SK-N-SH treated with all-trans-retinoic acid at 6 μM for 48 hours (cell line): ENCODE data around the gene SLC25A22.

Experiments
- BACH2 ChIP-seq: fragments of 250-450 bp; sonication (Bioruptor Pico); IDR thresholded peaks from 2 replicates; pipeline ENCODE4 v1.9.0; 2021; ENCODE audit warnings: mild to moderate bottlenecking, borderline replicate concordance
- CREB5 ChIP-seq: fragments of 250-450 bp; sonication (Bioruptor Pico); IDR thresholded peaks from 2 replicates; pipeline ENCODE4 v1.5.1; 2020; ENCODE audit warnings: low read depth, mild to moderate bottlenecking, moderate library complexity
- CSDC2 ChIP-seq: fragments of 250-450 bp; sonication (Bioruptor Pico); IDR thresholded peaks from 2 replicates; pipeline ENCODE4 v1.5.0; 2020; ENCODE audit warnings: mild to moderate bottlenecking, moderate library complexity
- GLIS3 ChIP-seq: fragments of 250-450 bp; sonication (Bioruptor Pico); IDR thresholded peaks from 2 replicates; pipeline ENCODE4 v1.5.0; 2020; ENCODE audit warnings: mild to moderate bottlenecking, moderate library complexity
- OSR1 ChIP-seq: fragments of 250-450 bp; sonication (Bioruptor Pico); IDR thresholded peaks from 2 replicates; pipeline ENCODE4 v1.8.0; 2022; ENCODE audit warnings: moderate library complexity, mild to moderate bottlenecking, inconsistent platforms
- PATZ1 ChIP-seq: fragments of 250-450 bp; sonication (Bioruptor Pico); IDR thresholded peaks from 2 replicates; pipeline ENCODE4 v1.8.0; 2020; ENCODE audit warnings: mild to moderate bottlenecking, moderate library complexity, borderline replicate concordance
- RARB ChIP-seq: fragments of 250-450 bp; sonication (Bioruptor Pico); IDR thresholded peaks from 2 replicates; pipeline ENCODE4 v1.8.0; 2021; ENCODE audit warnings: mild to moderate bottlenecking, moderate library complexity
- TOX ChIP-seq: fragments of 250-450 bp; sonication (Bioruptor Pico); IDR thresholded peaks from 2 replicates; pipeline ENCODE4 v1.8.0; 2021; ENCODE audit warnings: mild to moderate bottlenecking, moderate library complexity, borderline replicate concordance
- ZC3H10 ChIP-seq: fragments of 250-450 bp; sonication (Bioruptor Pico); IDR thresholded peaks from 2 replicates; pipeline ENCODE4 v1.5.1; 2021; ENCODE audit warnings: mild to moderate bottlenecking, moderate library complexity
- ZFP30 ChIP-seq: fragments of 450-650 bp; formaldehyde crosslinking; IDR thresholded peaks from 2 replicates; pipeline ENCODE4 v1.5.0; 2022; ENCODE audit warnings: mild to moderate bottlenecking, moderate library complexity
- ZNF70 ChIP-seq: fragments of 450-650 bp; formaldehyde crosslinking; IDR thresholded peaks from 2 replicates; pipeline ENCODE4 v1.5.0; 2020; ENCODE audit warnings: mild to moderate bottlenecking, moderate library complexity
- ZNF8 ChIP-seq: fragments of 450-650 bp; formaldehyde crosslinking; IDR thresholded peaks from 2 replicates; pipeline ENCODE4 v1.5.0; 2020; ENCODE audit warnings: mild to moderate bottlenecking, moderate library complexity
- TF ChIP-seq, protein P1 (sequence below): fragments of 250-450 bp; sonication (Bioruptor Pico); IDR thresholded peaks from 2 replicates; pipeline ENCODE4 v1.5.0; 2020; ENCODE audit warnings: mild to moderate bottlenecking, moderate library complexity

DNA sequence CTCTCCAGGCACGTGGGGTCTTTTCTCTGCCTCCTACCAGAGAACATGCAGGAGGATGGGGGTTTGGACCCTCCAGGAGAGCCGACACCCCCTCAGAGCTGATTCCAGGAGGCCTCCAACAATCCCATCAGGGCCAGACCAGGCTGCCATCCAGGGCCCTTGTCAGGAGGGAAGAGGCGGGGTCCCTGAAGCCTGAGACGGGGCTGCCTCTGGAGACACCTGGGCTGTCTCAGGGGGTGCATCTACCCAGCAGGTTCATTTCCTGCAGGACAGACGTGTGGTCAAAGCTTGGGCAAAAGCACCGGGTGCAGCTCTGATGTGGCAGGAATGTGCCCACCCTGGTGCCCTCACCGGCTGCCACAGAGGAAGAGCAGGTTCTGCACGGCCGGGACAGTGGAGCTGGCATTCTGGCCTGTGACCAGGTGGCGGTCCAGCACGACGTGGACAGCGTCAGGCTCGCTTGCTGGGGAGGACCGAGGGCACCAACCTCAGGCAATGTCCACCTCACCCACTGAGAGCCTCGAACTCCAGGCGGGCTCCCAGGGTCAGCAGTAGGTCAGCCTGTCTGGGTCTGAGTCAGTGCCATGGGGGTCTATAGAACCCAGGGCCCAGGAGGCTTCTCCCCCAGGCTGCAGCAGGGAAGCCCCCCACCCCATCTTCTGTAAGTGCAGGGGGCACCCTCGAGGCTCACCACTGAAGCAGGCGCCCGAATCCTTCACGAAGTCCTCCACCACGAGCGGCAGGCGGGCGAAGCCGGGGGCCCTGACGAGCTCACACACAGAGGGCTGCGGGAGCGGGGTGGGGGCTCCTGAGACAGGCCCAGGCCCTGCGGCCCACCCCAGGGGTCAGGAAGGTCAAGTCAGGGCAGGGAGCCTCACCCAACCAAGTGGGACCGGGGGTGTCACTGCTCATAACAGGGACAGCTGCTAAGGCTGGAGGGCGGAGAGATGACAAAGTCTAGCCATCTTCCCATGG lies 27.2 kb downstream of the SLC25A22 start:
- TF ChIP-seq, protein P1, sequence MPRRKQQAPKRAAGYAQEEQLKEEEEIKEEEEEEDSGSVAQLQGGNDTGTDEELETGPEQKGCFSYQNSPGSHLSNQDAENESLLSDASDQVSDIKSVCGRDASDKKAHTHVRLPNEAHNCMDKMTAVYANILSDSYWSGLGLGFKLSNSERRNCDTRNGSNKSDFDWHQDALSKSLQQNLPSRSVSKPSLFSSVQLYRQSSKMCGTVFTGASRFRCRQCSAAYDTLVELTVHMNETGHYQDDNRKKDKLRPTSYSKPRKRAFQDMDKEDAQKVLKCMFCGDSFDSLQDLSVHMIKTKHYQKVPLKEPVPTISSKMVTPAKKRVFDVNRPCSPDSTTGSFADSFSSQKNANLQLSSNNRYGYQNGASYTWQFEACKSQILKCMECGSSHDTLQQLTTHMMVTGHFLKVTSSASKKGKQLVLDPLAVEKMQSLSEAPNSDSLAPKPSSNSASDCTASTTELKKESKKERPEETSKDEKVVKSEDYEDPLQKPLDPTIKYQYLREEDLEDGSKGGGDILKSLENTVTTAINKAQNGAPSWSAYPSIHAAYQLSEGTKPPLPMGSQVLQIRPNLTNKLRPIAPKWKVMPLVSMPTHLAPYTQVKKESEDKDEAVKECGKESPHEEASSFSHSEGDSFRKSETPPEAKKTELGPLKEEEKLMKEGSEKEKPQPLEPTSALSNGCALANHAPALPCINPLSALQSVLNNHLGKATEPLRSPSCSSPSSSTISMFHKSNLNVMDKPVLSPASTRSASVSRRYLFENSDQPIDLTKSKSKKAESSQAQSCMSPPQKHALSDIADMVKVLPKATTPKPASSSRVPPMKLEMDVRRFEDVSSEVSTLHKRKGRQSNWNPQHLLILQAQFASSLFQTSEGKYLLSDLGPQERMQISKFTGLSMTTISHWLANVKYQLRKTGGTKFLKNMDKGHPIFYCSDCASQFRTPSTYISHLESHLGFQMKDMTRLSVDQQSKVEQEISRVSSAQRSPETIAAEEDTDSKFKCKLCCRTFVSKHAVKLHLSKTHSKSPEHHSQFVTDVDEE (CRISPR knock-in tag), result no peak
- no peak for TF ChIP-seq CREB5 (CRISPR knock-in tag)
- TF ChIP-seq CSDC2 (CRISPR knock-in tag), result no peak
- TF ChIP-seq TOX (CRISPR knock-in tag), result no peak
- TF ChIP-seq ZNF8, result no peak
- TF ChIP-seq PATZ1 (CRISPR knock-in tag), result no peak
- no peak for TF ChIP-seq ZFP30 (CRISPR knock-in tag)
- TF ChIP-seq ZNF70 (CRISPR knock-in tag), result no peak
- no peak for TF ChIP-seq OSR1
- TF ChIP-seq ZC3H10 (CRISPR knock-in tag), result no peak
- TF ChIP-seq BACH2 (CRISPR knock-in tag), result no peak
- TF ChIP-seq GLIS3 (CRISPR knock-in tag), result no peak
- TF ChIP-seq RARB, result no peak
